Thyroid gland (tissue), 4 donors: Measurements from ENCODE around the gene FOXF2. TPM values are rescaled to one million over a fixed set of nuclear protein-coding genes. Genes with fewer than 3 reads are reported as not detected.

Experiments
- DNase-seq, 2 donors: peaks; one replicate each; pipeline ENCODE4 v3.0.0-alpha.2; 2019
- H3K27ac ChIP-seq, 3 donors: fragments of 200-600 bp; sonication (generic); 1 replicate in 2 of 3; 2 replicates in 1 of 3; pipeline ENCODE4 v1.5.1; 2016 to 2019; ENCODE audit warnings: mild to moderate bottlenecking in 1 of 3, moderate library complexity in 1 of 3
- H3K27me3 ChIP-seq: fragments of 200-600 bp; sonication (generic); one replicate; pipeline ENCODE4 v1.5.1; 2019
- H3K36me3 ChIP-seq, 2 donors: fragments of 200-600 bp; sonication (generic); one replicate each; pipeline ENCODE4 v1.5.1; 2016 to 2019
- H3K4me1 ChIP-seq, 2 donors: fragments of 200-600 bp; sonication (generic); one replicate each; pipeline ENCODE4 v1.5.1; 2017 to 2019
- H3K4me3 ChIP-seq, 3 donors: fragments of 200-600 bp; sonication (generic); replicated peaks in 1 of 3; 1 replicate in 2 of 3; 2 replicates in 1 of 3; pipeline ENCODE4 v1.5.1; 2016; ENCODE audit warnings: mild to moderate bottlenecking in 1 of 3
- H3K9me3 ChIP-seq: fragments of 200-600 bp; sonication (generic); one replicate; pipeline ENCODE4 v1.5.1; 2017
- CTCF ChIP-seq, 6 experiments: fragments of 200-600 bp in 3 of 6; fragments of 450-650 bp in 3 of 6; sonication (generic) in 3 of 6; IDR thresholded peaks; one replicate each; pipeline ENCODE4 v1.5.1; 2016 to 2019; ENCODE audit warnings: antibody characterized with exemption in 6 of 6, mild to moderate bottlenecking in 2 of 6, inconsistent platforms in 1 of 6, moderate library complexity in 1 of 6
- POLR2A ChIP-seq, 2 donors: fragments of 450-650 bp; IDR thresholded peaks; one replicate each; pipeline ENCODE4 v1.6.1; 2017; ENCODE audit warnings: antibody characterized with exemption in 2 of 2, mild to moderate bottlenecking in 2 of 2, moderate library complexity in 1 of 2
- WGBS, 2 donors: methylation state at CpG; one replicate each; pipeline ENCODE4 v1.1.5; 2017; 5-methylcytosine and 5-hydroxymethylcytosine counted together
- intact Hi-C: fragments of 100-400 bp; cut with DNase I; formaldehyde crosslinking; loops from one replicate; pipeline ENCODE4 v1.15.1; 2023
- total RNA-seq, 4 donors: library from RNA; depleted of rRNA; stranded (reverse); fragments of >200 nt; gene quantifications; one replicate each; pipeline ENCODE4 v1.2.3, GENCODE V29; 2016

Gene FOXF2
- total RNA-seq, 4 donors from 2014 or later: 1.3 to 2.0 (median 1.7) TPM

DNA sequence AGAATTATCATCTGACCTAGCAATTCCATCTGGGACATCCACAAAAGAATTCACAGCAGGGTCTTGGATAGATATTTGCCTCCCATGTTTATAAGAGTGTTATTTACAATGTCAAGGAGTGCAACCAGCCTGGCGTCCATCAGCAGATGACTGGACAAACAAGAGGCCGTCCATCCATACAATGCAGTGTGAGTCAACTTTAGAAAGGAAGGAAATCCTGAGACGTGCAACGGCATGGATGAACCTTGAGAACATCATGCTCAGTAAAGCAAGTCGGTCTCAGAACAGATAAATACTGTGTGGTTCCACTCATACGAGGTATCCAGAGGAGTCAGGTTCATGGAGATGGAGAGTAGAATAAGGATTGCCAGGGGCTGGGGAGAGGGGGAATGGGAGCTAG is 46.4 kb downstream of the FOXF2 start:
- TF ChIP-seq POLR2A (IDR thresholded peaks at IDR 0.05) (no peak), CTCF (IDR thresholded peaks at IDR 0.05) (no peak)
- intact Hi-C loops: no loop called here
- 23 to 26% methylated on average over 6 of the region's 6 CpGs for WGBS, 2 donors
- Histone ChIP-seq H3K27me3 (no peaks in the 10 kb centered on the region), H3K9me3 (no peaks in the 10 kb centered on the region), H3K4me3 (no peak overlapping the region), H3K27ac (no peak overlapping the region), H3K36me3 (no peaks in the 10 kb centered on the region), H3K4me1 (no peaks in the 10 kb centered on the region)
- no peak for DNase-seq

- H3K27me3 ChIP-seq: no peaks in the 10 kb centered on the region
- WGBS, 2 donors: 23 to 28% methylated on average over 18 of the region's 18 CpGs
- H3K36me3 ChIP-seq: no peaks in the 10 kb centered on the region
- intact Hi-C loops: no loop called here
- TF ChIP-seq CTCF (IDR thresholded peaks at IDR 0.05) (peak in 5 of 6 experiments; percentile 55 to 93 (median 78)), POLR2A (IDR thresholded peaks at IDR 0.05) (no peak)
- no peak overlapping the region for H3K4me3 ChIP-seq
- H3K4me1 ChIP-seq: no peaks in the 10 kb centered on the region
- H3K27ac ChIP-seq: no peak overlapping the region
- H3K9me3 ChIP-seq: no peaks in the 10 kb centered on the region
- DNase-seq: peak; percentile 22 to 37
Observed at GRCh38 chr6:1436334-1437306, 47.2 kb downstream of the FOXF2 start.

- intact Hi-C loops: no loop called here
- TF ChIP-seq CTCF (IDR thresholded peaks at IDR 0.05): no peak
- TF ChIP-seq POLR2A (IDR thresholded peaks at IDR 0.05): no peak
- Histone ChIP-seq H3K27ac (no peak overlapping the region), H3K9me3 (no peaks in the 10 kb centered on the region), H3K4me3 (no peak overlapping the region), H3K36me3 (no peaks in the 10 kb centered on the region), H3K4me1 (no peaks in the 10 kb centered on the region), H3K27me3 (no peaks in the 10 kb centered on the region)
- DNase-seq: no peak
- 66 to 70% methylated on average over 16 to 21 of the region's 21 CpGs for WGBS, 2 donors
Observed at GRCh38 chr6:1437553-1438406, 48.4 kb downstream of the FOXF2 start.

- no peak overlapping the region for H3K4me3 ChIP-seq
Observed at GRCh38 chr6:1438471-1438881, 49.1 kb downstream of the FOXF2 start.

More at GRCh38 chr6:1438471-1438881, 49.1 kb downstream of the FOXF2 start:
- Histone ChIP-seq H3K36me3 (no peaks in the 10 kb centered on the region), H3K27me3 (no peaks in the 10 kb centered on the region), H3K9me3 (no peaks in the 10 kb centered on the region), H3K27ac (no peak overlapping the region), H3K4me1 (no peaks in the 10 kb centered on the region)
- 64 to 75% methylated on average over 12 of the region's 12 CpGs for WGBS, 2 donors
- no peak for TF ChIP-seq POLR2A (IDR thresholded peaks at IDR 0.05)
- TF ChIP-seq CTCF (IDR thresholded peaks at IDR 0.05): no peak
- DNase-seq: no peak
- intact Hi-C loops: no loop called here
